ENCODE data around the gene IMMP2L. TPM values are rescaled to one million over a fixed set of nuclear protein-coding genes. Genes with fewer than 3 reads are reported as not detected.

The IMMP2L gene
- total and polyA plus RNA-seq, 2 of the 8 experiments (the other 6 are each of a cell fraction or from before 2014, with no cell fraction given): 2.3 to 10.1 TPM

- TF ChIP-seq, protein P1, sequence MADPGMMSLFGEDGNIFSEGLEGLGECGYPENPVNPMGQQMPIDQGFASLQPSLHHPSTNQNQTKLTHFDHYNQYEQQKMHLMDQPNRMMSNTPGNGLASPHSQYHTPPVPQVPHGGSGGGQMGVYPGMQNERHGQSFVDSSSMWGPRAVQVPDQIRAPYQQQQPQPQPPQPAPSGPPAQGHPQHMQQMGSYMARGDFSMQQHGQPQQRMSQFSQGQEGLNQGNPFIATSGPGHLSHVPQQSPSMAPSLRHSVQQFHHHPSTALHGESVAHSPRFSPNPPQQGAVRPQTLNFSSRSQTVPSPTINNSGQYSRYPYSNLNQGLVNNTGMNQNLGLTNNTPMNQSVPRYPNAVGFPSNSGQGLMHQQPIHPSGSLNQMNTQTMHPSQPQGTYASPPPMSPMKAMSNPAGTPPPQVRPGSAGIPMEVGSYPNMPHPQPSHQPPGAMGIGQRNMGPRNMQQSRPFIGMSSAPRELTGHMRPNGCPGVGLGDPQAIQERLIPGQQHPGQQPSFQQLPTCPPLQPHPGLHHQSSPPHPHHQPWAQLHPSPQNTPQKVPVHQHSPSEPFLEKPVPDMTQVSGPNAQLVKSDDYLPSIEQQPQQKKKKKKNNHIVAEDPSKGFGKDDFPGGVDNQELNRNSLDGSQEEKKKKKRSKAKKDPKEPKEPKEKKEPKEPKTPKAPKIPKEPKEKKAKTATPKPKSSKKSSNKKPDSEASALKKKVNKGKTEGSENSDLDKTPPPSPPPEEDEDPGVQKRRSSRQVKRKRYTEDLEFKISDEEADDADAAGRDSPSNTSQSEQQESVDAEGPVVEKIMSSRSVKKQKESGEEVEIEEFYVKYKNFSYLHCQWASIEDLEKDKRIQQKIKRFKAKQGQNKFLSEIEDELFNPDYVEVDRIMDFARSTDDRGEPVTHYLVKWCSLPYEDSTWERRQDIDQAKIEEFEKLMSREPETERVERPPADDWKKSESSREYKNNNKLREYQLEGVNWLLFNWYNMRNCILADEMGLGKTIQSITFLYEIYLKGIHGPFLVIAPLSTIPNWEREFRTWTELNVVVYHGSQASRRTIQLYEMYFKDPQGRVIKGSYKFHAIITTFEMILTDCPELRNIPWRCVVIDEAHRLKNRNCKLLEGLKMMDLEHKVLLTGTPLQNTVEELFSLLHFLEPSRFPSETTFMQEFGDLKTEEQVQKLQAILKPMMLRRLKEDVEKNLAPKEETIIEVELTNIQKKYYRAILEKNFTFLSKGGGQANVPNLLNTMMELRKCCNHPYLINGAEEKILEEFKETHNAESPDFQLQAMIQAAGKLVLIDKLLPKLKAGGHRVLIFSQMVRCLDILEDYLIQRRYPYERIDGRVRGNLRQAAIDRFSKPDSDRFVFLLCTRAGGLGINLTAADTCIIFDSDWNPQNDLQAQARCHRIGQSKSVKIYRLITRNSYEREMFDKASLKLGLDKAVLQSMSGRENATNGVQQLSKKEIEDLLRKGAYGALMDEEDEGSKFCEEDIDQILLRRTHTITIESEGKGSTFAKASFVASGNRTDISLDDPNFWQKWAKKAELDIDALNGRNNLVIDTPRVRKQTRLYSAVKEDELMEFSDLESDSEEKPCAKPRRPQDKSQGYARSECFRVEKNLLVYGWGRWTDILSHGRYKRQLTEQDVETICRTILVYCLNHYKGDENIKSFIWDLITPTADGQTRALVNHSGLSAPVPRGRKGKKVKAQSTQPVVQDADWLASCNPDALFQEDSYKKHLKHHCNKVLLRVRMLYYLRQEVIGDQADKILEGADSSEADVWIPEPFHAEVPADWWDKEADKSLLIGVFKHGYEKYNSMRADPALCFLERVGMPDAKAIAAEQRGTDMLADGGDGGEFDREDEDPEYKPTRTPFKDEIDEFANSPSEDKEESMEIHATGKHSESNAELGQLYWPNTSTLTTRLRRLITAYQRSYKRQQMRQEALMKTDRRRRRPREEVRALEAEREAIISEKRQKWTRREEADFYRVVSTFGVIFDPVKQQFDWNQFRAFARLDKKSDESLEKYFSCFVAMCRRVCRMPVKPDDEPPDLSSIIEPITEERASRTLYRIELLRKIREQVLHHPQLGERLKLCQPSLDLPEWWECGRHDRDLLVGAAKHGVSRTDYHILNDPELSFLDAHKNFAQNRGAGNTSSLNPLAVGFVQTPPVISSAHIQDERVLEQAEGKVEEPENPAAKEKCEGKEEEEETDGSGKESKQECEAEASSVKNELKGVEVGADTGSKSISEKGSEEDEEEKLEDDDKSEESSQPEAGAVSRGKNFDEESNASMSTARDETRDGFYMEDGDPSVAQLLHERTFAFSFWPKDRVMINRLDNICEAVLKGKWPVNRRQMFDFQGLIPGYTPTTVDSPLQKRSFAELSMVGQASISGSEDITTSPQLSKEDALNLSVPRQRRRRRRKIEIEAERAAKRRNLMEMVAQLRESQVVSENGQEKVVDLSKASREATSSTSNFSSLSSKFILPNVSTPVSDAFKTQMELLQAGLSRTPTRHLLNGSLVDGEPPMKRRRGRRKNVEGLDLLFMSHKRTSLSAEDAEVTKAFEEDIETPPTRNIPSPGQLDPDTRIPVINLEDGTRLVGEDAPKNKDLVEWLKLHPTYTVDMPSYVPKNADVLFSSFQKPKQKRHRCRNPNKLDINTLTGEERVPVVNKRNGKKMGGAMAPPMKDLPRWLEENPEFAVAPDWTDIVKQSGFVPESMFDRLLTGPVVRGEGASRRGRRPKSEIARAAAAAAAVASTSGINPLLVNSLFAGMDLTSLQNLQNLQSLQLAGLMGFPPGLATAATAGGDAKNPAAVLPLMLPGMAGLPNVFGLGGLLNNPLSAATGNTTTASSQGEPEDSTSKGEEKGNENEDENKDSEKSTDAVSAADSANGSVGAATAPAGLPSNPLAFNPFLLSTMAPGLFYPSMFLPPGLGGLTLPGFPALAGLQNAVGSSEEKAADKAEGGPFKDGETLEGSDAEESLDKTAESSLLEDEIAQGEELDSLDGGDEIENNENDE (IDR thresholded peaks at IDR 0.05; ENCODE audit: insufficient replicate concordance, low read length): peak; percentile 30
- no peak; the same call in 1 of the 2 replicates for TF ChIP-seq MAFK (IDR thresholded peaks at IDR 0.05; ENCODE audit: low read depth, low read length)
Measured at GRCh38 chr7:110944966-110945644, 617.2 kb downstream of the IMMP2L start (continued).

Measured in H1 (cell line).